ENCODE measurements around the gene ARHGAP30.
"Not testable (repeated sequence)": the region's sequence is repeated elsewhere in the genome, so short reads cannot be mapped to it uniquely, and the experiment has no call there.

ARHGAP30 gene

DNA sequence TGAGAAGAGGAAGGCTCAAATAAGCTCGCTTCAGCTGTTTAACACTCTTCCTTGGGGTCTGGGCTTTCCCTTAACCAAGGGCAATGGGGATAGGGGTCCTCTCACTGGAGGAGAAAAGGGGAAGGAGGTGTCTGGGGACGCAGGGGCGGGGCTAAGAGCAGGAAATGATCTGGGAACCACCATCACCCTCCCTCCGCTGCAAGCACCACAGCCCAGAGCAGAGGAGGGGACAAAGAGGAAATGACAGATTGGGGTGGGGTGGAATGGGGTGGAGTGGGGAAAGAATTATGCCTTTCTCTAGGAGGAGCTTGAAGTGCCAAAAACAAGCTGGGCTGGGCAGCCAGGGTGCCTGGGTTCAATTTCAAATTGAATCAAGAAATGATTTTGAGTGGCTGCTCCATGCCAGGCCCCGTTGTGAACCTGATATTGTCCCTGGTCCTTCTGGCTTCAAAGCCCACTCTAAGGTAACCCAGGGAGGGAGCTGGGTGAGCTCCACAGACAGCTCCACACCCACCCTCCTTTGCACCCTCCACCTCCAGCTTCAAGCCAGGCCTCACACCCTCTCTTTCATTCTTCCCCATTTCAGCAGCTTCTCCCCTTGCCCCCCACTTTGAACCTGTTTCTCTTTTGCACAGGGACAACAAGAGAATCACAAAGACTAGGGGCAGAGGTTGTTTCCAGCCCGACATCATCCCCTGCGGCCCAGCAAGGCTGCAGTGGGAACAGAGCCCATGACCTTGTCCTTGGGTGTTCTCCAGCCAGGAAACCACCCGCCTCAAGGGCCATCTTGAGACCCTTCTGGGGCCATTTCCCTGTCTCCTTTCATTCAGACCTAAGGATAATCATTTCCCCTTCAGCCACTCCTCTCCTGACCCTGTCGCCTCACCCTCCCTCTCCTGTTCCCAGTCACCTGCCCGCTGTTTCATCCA lies 1.1 kb downstream of the ARHGAP30 start:
- DNase-seq: no peak

DNA sequence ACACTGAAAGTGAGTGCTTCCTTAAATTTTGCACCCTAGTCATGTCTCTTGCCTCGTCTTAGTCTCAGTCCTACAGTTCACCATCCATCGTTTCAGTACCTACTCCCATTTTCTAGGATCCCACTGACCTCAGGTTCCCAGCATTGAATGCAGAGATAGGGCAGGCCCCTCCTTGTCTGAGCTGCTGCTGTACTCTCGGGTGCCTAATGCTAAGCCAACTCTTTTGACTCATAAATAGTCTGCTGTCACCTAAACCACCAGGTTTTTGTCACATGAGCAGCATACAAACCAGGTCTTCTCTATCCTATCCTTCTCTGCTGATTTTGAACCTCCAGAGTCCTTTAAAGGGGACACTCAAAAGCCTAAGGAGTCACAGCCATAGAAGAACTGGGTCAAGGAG lies 3.0 kb downstream of the ARHGAP30 start:
- no peak for DNase-seq

DNA sequence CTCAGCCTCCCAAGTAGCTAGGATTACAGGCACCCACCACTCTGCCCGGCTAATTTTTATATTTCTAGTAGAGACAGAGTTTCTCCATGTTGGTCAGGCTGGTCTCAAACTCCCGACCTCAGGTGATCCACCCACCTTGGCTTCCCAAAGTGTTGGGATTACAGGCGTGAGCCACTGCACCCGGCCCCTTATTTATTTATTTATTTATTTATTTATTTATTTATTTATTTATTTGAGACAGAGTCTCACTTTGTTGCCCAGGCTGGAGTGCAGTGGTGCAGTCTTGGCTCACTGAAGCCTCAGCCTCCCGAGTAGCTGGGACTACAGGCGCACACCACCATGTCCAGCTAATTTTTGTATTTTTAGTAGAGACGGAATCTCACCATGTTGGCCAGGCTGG lies 4.0 kb downstream of the ARHGAP30 start:
- DNase-seq: not testable (repeated sequence)

DNA sequence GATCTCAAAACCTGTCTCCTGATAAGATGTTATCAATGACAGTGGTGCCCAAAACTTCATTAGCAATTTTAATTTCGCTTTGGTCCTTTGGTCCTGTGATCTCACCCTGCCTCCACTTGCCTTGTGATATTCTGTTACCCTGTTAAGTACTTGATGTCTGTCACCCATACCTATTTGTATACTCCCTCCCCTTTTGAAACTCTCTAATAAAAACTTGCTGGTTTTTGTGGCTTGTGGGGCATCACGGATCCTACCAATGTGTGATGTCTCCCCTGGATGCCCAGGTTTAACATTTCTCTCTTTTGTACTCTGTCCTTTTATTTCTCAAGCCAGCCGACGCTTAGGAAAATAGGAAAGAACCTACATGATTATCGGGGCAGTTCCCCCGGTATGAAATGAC lies 5.8 kb downstream of the ARHGAP30 start:
- DNase-seq: not testable (repeated sequence)

DNA sequence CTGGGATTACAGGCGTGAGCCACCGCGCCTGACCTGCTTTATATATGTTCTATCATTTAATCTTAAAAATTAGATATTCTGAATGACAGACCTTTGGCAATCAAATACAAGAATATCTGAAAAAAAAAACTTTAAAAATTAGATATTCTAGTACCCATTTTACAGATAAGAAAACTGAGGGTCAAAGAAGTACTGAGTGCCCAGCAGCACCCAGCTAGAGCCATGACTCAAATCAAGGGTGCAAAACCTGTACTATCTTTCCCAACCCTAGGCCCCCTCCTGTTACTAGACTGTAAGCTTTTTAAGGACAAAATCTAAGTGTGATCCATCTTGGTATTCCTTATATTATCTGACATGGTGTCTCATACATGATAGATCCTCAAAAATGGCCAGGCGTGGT lies 8.3 kb downstream of the ARHGAP30 start:
- DNase-seq: no peak

DNA sequence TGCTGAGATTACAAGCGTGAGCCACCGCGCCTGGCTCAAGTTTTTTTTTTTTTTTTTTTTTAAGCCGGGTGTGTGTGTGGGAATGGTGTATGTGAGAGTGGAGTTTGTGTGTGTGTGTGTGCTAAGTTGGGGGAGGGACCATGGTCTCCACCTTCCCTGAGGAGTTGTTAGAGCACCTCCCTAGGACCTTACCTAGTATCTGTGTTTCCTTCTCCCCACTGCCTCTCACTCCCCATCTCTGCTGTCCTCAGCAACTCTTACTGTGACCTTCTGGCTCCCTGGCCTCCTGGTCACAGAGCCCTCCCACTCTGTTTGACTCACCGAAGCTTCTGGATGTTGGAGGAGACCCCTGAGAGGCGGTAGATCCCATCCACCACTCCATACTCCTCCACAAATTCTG lies 10.4 kb downstream of the ARHGAP30 start:
- no peak for DNase-seq

DNA sequence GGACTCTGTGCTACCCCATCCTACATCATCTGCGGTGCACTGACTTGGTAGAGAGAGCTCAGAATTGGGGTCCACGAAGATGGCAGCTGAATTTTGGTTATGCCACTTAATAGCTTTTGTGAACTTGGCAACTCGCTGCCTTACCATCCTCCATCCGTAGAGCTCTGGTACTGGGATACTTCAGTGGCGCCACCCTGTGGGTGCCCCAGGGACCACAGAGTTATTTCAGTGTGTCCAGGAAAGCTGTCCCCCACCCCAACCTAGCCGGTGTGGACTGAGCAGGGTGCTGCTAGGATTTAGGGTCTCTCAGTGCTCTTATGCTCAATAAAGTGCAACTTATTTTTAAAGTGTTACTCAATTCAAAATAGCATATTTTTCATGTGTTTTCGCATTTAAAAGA lies 14.9 kb downstream of the ARHGAP30 start:
- DNase-seq: no peak

DNA sequence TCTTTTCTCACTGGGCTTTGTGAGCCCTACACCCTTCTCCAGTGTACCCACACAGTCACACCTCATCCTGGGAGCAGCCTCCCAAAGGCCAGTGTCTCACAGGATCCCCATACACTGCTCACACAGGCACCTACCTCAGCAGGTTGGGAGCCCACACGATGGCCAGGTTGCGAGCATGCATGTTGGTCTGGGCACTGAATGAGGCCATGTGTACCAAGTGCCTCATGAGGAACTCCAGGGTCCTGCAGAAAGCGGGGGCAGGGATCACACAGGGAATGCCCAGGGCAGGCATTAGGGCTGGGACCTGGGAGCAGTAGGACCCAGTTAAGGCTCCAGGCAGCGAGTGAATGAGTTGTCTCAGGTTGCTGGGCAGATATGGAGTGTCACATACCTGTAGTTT lies 15.5 kb downstream of the ARHGAP30 start:
- DNase-seq: no peak

DNA sequence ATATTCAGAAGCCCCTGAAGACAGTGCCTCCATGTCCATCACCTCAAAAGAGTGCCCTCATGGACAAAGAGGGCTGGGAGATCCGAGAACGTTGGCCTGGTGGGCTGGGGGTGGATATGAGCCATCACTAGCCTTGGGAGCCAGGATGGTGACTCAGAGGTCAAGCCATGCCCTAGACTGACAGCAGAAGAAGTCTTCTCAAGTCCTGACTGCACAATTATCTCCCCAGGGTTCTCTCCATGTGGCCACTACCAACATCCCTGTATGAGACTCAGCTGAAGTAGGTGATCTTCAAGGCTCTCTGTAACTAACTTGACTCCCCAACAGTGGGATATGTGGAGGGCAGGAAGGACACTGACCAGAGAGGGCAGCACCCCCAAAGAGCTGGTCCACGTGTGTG lies 16.8 kb downstream of the ARHGAP30 start:
- no peak for DNase-seq

DNA sequence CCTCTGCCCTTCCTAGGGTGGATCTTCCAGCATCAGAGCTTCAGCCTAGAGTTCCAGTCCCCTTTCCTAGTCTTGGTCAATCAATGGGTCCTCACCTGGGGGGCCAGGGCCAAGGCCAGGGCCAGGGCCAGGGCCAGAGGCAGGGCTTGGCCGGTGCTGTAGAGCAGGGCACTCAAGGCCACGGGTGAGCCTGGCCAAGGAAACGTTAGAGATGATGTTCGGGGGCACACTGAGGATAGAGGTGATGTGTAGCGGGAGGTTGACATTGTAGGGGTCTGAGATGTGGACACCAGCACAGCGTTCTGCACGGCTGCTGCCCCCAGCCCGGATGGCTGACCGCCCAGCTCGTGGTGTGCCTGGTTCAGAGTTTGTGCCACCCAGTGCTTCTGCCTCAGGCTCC lies 18.5 kb downstream of the ARHGAP30 start:
- no peak for DNase-seq

DNA sequence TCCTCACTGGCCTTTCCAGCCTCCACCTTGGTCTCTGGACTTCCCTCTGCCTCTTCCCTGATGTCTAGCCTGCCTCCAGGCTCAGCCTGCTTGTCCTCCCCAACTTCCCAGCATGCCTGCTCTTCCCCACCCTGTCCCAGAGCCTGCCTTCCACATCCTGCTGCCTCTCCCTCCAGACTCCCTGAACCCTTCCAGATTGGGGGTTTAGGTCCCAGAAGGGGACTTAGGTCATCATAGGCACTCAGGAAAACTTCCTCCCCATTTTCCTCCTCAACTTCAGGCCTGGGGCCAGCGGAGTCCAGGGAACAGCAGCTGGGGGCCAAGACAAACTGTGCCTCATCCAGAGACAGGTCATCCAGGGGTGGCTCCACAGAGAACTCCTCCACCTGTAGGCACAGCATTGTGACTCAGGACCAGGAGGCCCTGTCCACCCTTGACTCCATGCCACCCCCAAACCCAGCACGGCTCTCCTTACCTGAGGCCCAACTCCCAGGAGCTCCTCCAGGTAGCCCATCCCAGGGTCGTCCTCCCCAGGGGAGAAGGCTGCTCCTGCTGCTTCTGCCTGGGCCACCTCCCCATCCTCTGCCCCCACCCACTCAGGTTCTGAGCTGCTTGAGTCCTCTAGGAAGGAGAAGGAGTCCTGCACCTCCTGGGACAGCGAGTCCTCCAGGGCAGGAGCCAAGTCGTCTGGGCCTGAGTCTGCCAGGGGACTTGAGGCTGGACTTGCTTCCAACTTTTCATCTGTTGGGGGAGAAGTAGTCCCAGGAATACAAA lies 20.6 kb downstream of the ARHGAP30 start:
- DNase-seq: no peak

DNA sequence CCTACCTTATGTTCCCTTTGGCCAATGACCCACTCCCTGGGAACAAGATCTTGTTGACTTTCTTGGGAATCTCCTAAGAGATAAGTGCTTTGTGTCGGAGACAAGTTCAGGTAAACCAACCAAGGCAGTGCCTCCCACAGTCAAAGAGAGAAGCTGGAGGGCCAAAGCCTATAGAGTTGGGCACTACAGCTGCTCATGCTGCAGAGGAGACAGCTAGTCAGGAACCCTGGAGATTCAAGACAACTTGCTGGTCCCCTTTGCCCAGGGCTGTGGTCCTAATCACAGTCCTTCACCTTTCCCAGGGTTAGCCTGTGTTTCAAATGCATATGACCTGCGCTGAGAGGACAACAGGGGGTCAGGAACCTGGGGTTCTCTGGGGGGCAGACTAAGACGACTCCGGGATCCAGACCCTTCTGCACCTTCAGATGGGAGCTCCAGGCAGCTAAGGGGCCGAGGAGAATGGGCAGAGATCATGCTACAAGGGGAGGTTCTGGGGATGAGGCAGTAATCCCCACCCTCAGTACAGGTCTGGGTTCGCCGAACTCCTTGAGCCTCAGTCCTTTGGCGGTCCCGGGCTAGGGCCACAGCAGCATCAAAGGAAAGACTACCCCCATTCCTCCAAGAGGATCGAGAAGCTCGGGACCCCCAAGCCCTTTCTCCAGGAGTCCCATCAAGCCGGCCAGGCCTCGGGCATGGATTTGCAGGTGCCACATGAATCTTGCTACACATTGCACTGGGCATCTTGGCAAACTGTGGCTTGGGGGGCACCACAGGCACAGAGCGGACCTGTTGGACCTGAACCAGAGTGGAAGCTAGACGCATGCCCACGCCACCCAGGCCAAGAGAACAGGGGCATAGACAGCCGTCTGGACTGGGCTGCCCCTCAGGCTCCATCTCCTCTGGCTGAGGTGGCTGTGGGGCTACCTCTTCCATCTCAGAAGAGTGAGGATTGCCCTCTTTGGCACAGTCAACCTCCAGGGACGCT lies 22.0 kb downstream of the ARHGAP30 start:
- no peak for DNase-seq

DNA sequence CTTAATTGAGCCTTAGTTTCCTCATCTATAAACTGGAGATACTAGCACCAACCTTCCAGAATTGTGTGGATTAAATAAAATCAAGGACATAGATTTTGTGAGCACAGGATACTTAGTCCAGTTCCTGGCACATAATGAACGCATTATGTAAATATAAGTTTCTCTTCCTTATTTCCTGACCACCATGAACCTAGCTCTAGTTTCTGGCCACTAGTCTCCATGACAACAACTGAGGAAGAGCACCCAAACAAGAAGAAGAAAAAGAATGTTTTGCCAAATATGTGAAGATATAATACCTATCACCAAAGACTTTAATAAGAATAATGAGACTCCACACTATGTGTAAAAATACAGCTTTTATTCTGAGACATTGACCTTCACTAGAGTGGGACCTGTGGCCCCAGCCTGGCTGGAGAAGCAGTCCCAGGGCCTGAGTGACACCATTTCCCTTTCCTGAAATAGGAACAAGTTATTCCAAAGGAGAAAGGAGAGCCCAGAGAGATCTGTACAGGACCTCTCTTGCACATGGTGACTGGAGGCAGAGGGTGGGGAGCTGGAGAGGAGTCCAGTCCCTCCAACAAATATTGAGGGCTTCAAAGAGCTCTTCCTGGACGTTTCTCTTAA lies 23.0 kb downstream of the ARHGAP30 start:
- no peak for DNase-seq

DNA sequence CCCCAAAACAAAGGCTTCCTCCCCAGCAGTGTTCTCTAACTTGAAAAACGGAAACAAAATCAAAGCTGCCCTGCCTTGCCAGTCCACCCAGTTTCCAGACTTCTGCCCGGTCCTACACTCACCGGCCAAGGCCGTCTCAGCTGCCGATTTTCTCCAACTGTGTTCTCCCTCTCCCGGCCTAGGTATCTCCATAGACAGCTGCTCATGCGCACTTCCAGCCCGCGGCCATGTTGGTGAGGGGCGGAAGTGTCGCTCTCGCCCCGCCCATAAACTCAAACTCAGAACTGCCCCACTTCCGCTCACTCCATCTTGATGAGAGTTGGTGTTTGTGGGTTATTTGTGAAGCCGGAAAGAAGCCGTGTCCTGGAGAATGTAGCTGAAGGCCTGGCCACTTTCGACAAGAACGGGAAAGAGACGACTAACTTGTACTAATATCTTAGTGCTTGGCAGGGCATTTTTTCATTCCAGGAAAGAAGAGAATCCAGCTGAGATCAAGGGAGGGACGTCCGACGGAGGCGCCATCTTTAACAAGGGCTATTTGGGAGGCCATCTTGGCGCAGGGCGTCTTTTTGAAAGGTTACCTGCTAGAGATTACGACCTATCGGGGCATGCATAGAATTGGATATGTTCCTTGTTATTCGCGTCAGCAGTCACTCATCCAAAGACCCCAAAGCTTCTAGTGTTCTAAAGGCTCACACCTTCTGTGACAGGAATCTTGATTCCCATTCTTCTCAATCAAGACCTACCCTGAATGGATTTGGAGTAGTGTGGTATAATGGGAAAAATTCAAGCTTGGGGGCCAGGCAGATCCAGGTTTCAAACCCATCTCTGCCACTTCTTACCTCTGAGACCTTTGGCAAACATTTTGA lies 23.7 kb downstream of the ARHGAP30 start, which contains the start of gene USF1:
Gene USF1 (minus strand): TSS at position 242 of the 869 bp plus-strand sequence. CDS start 2,702 bp downstream, outside the sequence.
- DNase-seq: peak; percentile 91

DNA sequence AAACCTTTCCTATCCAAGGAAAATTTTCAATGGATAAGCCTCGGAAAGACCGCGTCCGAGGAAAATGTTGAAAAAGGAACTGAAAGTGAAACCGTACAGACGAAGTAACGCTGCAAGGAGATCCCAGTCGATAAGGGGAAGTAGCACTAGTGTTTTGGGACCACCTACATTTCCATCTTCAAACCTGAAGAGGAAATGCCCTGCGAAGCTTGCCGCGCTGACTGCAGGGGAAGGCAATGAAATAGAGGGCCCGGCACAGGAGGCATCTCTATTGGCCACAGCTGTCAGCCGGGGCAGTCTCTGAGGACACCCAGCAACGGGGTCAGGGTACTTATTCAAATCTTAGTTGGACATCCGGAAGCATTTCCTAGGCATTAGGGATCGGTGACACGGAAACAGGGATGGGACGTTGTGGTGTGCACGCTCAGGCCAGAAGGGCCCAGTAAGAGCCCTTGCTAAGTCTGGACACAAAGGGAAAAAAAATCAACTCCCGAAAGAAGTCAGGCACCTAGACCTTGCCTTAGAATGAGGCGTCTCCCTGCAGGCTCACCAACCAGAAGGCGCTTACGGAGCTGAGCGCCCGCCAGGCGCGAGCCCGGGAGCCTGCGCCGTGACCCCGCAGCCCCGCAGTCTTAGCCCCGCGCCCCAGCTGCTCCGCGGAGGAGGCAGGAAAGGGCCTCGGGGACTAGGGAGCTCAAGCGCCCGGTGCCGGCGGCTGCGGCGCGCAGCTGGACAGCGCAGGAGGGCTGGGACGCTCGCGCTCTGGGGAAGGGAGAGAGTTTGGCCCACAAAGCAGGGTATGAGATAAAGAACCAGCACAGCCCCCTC lies 24.6 kb downstream of the ARHGAP30 start:
- DNase-seq: peak; percentile 52

DNA sequence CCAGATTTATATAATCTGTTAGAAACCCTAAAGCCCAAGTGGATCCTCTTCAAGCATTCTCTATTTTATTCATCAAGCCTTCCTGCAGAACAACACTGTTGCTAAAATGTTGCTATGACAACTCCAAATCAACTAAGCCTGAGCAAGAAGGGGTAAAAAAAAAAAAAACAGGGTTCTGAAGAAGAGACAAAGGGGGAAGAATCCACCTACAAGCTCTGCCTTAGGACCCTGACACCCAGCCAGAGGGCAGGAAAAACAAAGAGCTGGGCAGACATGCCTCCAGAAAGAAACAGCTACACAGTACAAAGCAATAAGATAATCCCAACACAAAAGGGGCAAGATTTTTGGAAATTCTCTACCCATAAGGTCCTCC lies 25.2 kb downstream of the ARHGAP30 start:
- DNase-seq: no peak

DNA sequence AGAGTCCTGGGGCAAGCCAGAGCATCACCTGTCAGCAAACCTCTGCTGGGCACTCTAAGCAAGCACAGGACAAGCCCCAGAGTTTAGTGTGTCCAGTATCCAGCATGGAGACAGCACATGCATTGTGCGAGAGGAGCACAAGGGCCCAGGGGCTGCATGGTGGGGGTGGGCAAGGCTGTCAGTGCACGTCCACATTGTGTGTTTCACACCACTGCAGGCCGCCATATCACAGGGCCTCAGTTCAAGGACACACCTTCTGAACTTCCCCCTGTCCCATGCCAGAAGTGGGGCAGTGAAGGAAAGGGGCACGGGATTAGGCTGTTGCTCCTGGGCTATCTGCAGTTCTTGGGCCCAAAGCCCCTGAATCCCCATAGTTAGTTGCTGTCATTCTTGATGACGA lies 30.1 kb downstream of the ARHGAP30 start:
- no peak for DNase-seq

DNA sequence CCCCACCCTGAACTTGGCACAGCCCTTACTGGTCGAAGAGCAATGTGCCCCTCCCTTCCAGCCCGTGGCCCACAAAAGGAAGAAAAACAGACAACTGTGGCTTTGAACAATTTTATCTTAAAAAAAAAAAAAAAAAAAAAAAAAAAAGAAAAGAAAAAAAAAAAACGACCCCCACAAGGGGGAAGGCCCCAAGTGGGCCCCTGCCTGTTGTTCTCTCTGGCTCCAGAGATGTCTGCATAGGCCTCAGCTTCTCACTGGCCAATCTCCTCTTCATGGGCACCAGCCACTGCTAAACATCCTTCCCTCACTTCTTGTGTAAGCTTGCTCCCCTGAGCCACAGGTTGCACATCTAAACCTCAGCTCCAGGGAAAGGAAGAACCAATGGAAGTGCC lies 30.5 kb downstream of the ARHGAP30 start:
- no peak for DNase-seq

DNA sequence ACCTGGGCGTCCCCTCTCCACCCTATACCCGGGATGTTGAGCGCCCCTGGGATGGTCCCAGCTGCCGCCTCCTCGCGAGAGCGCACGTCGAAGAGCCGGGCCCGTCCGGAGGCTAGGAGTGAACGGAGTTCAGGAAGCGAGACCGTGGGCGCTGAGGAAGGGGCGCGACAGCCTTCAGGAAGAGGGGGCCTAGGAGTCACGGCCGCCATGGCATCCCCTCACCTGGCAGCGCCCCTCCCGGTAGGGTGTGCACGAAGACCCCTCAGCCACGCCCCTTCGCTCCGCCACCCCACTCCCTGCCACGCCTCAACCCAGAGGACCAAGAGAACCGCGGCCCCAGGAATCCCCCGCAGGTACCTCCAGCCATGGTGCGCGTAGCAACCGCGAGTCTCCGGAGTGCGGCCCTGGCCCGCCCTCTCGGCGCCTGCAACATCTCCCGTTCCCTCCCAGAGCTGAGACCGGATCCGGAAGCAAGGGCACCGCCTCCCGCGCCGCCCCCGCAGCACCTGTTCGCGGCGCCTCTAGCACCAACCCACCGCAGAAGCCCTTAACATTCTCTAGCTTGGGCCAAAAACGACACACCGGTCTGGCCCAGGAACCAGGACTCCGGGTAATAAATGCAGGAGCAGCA lies 31.1 kb downstream of the ARHGAP30 start, which contains the start of gene TSTD1:
Gene TSTD1 (minus strand): TSS at position 442 of the 631 bp plus-strand sequence. CDS start 75 bp downstream, at position 367.
- DNase-seq: peak; percentile 39
